Stomach (tissue), 4 donors: ENCODE data around the gene PIP5K1B.

Source experiments
- CTCF ChIP-seq, 7 experiments: fragments of 450-650 bp in 4 of 7; fragments of 200-600 bp in 3 of 7; sonication (generic) in 3 of 7; IDR thresholded peaks; one replicate each; pipeline ENCODE4 v1.5.1; 2016 to 2019; ENCODE audit warnings: antibody characterized with exemption in 7 of 7, control low read depth in 2 of 7, mild to moderate bottlenecking in 1 of 7
- POLR2A ChIP-seq, 4 donors: fragments of 450-650 bp; IDR thresholded peaks; one replicate each; pipeline ENCODE4 v1.6.1; 2016; ENCODE audit warnings: antibody characterized with exemption in 4 of 4, control low read depth in 2 of 4, mild to moderate bottlenecking in 1 of 4, moderate library complexity in 1 of 4

DNA sequence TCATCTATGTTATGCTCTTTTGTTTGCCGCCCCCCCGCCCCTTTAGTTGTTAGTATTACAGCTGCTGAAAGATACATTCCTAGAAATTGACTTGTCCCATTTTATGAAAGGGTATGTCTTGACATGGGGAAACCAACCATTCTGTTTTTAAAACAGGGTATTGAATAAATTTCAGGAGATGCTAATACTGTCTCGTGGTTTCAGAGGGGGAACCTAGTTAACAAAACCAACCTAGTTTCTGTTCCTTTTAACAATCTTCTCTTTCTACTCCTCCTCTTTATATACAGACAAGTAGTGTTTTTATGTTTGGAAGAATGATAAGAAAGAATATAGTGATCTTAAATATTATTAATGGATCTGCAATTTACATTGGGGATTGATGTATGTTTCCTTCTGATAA is 3.5 kb downstream of the PIP5K1B start:
- TF ChIP-seq CTCF (IDR thresholded peaks at IDR 0.05) (no peak), POLR2A (IDR thresholded peaks at IDR 0.05) (no peak)
